Measurements from ENCODE around the gene TNNI2.

Gene TNNI2

GRCh38 chr11:1879941-1880720 is 41.4 kb downstream of the TNNI2 start:
- Histone ChIP-seq H3K27ac (ENCODE audit: low read length) (no peak overlapping the region), H3K4me2 (ENCODE audit: insufficient read depth, low read length) (no peak overlapping the region), H3K36me3 (ENCODE audit: insufficient read depth, low read length) (no peaks in the 10 kb centered on the region), H3K4me3 (ENCODE audit: low read depth in 1 of 2, low read length in 2 of 2) (no peak overlapping the region), H3K9me3 (ENCODE audit: insufficient read depth, low read length, severe bottlenecking) (no peaks in the 10 kb centered on the region), H4K20me1 (ENCODE audit: insufficient read depth, low read length) (no peaks in the 10 kb centered on the region), H3K9ac (ENCODE audit: low read depth, low read length) (no peak overlapping the region), H2AFZ (ENCODE audit: low read depth, low read length) (no peak overlapping the region), H3K79me2 (ENCODE audit: insufficient read depth, low read length) (no peaks in the 10 kb centered on the region), H3K4me1 (ENCODE audit: insufficient read depth, low read length) (no peaks in the 10 kb centered on the region), H3K27me3 (ENCODE audit: insufficient read depth, low read length, poor library complexity) (no peaks in the 10 kb centered on the region)
- no peak for DNase-seq
- TF ChIP-seq EZH2 (IDR thresholded peaks at IDR 0.05; ENCODE audit: borderline replicate concordance, low read depth, low read length, severe bottlenecking) (no peak), CTCF (IDR thresholded peaks at IDR 0.05; ENCODE audit: borderline replicate concordance, extremely low read depth, low read length, poor library complexity, severe bottlenecking) (no peak)
- ATAC-seq (ENCODE audit: insufficient read depth, low read depth), result no peak

GRCh38 chr11:1880746-1881441 is 42.1 kb downstream of the TNNI2 start:
- ATAC-seq (ENCODE audit: insufficient read depth, low read depth) (no peak), DNase-seq (no peak)
- Histone ChIP-seq H3K36me3 (ENCODE audit: insufficient read depth, low read length) (no peaks in the 10 kb centered on the region), H3K9me3 (ENCODE audit: insufficient read depth, low read length, severe bottlenecking) (no peaks in the 10 kb centered on the region), H3K4me2 (ENCODE audit: insufficient read depth, low read length) (no peak overlapping the region), H3K4me3 (ENCODE audit: low read depth in 1 of 2, low read length in 2 of 2) (no peak overlapping the region), H3K27me3 (ENCODE audit: insufficient read depth, low read length, poor library complexity) (no peaks in the 10 kb centered on the region), H2AFZ (ENCODE audit: low read depth, low read length) (no peak overlapping the region), H3K9ac (ENCODE audit: low read depth, low read length) (no peak overlapping the region), H3K79me2 (ENCODE audit: insufficient read depth, low read length) (no peaks in the 10 kb centered on the region), H3K27ac (ENCODE audit: low read length) (no peak overlapping the region), H3K4me1 (ENCODE audit: insufficient read depth, low read length) (no peaks in the 10 kb centered on the region), H4K20me1 (ENCODE audit: insufficient read depth, low read length) (no peaks in the 10 kb centered on the region)
- no peak for TF ChIP-seq EZH2 (IDR thresholded peaks at IDR 0.05; ENCODE audit: borderline replicate concordance, low read depth, low read length, severe bottlenecking)
- TF ChIP-seq CTCF (IDR thresholded peaks at IDR 0.05; ENCODE audit: borderline replicate concordance, extremely low read depth, low read length, poor library complexity, severe bottlenecking), result no peak

- DNase-seq, result no peak
- Histone ChIP-seq H3K36me3 (ENCODE audit: insufficient read depth, low read length) (no peaks in the 10 kb centered on the region), H3K9me3 (ENCODE audit: insufficient read depth, low read length, severe bottlenecking) (no peaks in the 10 kb centered on the region), H4K20me1 (ENCODE audit: insufficient read depth, low read length) (no peaks in the 10 kb centered on the region), H3K27ac (ENCODE audit: low read length) (no peak overlapping the region), H3K4me3 (ENCODE audit: low read depth in 1 of 2, low read length in 2 of 2) (no peak overlapping the region), H2AFZ (ENCODE audit: low read depth, low read length) (no peak overlapping the region), H3K27me3 (ENCODE audit: insufficient read depth, low read length, poor library complexity) (no peaks in the 10 kb centered on the region), H3K9ac (ENCODE audit: low read depth, low read length) (no peak overlapping the region), H3K4me2 (ENCODE audit: insufficient read depth, low read length) (no peak overlapping the region), H3K79me2 (ENCODE audit: insufficient read depth, low read length) (no peaks in the 10 kb centered on the region), H3K4me1 (ENCODE audit: insufficient read depth, low read length) (no peaks in the 10 kb centered on the region)
- TF ChIP-seq EZH2 (IDR thresholded peaks at IDR 0.05; ENCODE audit: borderline replicate concordance, low read depth, low read length, severe bottlenecking), result no peak
- no peak for TF ChIP-seq CTCF (IDR thresholded peaks at IDR 0.05; ENCODE audit: borderline replicate concordance, extremely low read depth, low read length, poor library complexity, severe bottlenecking)
- ATAC-seq (ENCODE audit: insufficient read depth, low read depth), result peak; percentile 11; the same call in 2 of the 3 replicates
Measured at GRCh38 chr11:1881442-1882264, 42.9 kb downstream of the TNNI2 start.

Data from DND-41 (cell line).